ENCODE results near the gene NUAK1.

DNA sequence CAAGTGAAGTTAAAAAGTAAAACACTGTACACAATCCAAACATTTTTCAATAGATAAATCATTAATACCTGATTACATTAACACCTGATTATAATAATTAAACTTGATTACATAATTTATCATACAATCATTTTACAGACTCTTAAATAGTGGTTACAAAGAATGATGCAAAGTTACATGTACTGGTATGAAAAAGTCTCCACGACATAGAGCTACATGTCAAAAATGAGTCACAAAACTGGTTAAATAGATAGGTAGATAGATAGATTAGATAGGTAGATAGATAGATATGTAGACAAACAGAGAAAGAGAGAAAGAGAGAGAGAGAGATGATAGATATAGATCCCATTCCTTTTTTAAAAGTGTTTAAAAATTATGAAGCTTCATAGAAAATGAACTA is 109.2 kb downstream of the NUAK1 start:
- TF ChIP-seq, protein P1, sequence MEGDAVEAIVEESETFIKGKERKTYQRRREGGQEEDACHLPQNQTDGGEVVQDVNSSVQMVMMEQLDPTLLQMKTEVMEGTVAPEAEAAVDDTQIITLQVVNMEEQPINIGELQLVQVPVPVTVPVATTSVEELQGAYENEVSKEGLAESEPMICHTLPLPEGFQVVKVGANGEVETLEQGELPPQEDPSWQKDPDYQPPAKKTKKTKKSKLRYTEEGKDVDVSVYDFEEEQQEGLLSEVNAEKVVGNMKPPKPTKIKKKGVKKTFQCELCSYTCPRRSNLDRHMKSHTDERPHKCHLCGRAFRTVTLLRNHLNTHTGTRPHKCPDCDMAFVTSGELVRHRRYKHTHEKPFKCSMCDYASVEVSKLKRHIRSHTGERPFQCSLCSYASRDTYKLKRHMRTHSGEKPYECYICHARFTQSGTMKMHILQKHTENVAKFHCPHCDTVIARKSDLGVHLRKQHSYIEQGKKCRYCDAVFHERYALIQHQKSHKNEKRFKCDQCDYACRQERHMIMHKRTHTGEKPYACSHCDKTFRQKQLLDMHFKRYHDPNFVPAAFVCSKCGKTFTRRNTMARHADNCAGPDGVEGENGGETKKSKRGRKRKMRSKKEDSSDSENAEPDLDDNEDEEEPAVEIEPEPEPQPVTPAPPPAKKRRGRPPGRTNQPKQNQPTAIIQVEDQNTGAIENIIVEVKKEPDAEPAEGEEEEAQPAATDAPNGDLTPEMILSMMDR (conservative IDR thresholded peaks at IDR 0.05): no peak
- no peak for TF ChIP-seq ZFX (IDR thresholded peaks at IDR 0.05)

All from C4-2B (cell line).